ENCODE results near the gene HMX2. TPM values are rescaled to one million over a fixed set of nuclear protein-coding genes. Genes with fewer than 3 reads are reported as not detected.
"Not testable (repeated sequence)": the region's sequence is repeated elsewhere in the genome, so short reads cannot be mapped to it uniquely, and the experiment has no call there.

The HMX2 gene
- total RNA-seq, 2 experiments from 2014 or later, result not detected

DNA sequence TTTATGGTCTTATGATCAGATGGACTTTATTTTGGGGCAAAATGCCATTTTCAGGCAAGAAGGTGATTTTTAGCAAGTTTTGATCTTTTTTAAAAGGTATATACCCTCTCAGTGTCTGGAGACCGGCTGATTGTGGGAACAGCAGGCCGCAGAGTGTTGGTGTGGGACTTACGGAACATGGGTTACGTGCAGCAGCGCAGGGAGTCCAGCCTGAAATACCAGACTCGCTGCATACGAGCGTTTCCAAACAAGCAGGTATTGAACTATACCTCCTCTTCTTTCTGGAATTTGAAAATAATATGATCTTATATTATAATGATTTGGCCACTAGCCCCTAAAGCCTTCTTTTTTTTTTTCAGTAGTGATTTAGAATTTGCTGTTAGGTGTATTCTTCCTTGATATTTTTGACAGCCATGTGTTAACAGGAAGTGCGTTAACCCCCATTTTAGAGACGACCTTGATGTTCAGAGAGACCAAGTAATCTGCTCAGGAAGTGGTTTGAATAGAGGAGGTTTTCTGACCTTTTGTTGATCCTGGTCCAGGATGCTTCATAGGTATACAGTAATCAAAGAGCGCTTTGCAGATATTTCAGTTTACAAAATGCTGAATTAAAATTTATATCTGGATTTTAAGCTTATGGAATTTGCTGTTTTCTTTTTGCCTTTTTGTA, 12.5 kb downstream of the HMX2 start:
- Mint-ChIP-seq H3K36me3 (ENCODE audit: low read depth) (peaks cover 90% of the 10 kb centered on the region), H3K27me3 (no peaks in the 10 kb centered on the region), H3K9me3 (no peaks in the 10 kb centered on the region), H3K4me3 (peak overlapping the region; percentile 54), H3K27ac (peak overlapping the region; percentile 76), H3K4me1 (peaks cover 77% of the 10 kb centered on the region)
- CTCF ChIA-PET, result no interaction called here
- POLR2A ChIA-PET, result interaction anchor here (0.6 to 1.2 kb wide), 3 partner anchors 10 to 114 kb away, joined by 3 to 4 read pairs (median 3); no protein-coding TSS in a partner anchor
- no peak for DNase-seq

GRCh38 chr10:123164319-123164718, 16.4 kb downstream of the HMX2 start:
- H3K36me3 Mint-ChIP-seq (ENCODE audit: low read depth), result peaks cover 88% of the 10 kb centered on the region
- no peaks in the 10 kb centered on the region for H3K27me3 Mint-ChIP-seq
- CTCF ChIA-PET, result interaction anchor here (1.1 kb wide), 1 partner anchor 9 kb away, joined by 4 read pairs; no protein-coding TSS in a partner anchor
- POLR2A ChIA-PET, result interaction anchor here (0.9 to 1.8 kb wide), 3 partner anchors 8 to 85 kb away, joined by 3 to 10 read pairs (median 4); partner anchors contain the start of gene BUB3
- no peak for DNase-seq
- peaks cover 49% of the 10 kb centered on the region for H3K4me1 Mint-ChIP-seq
- H3K27ac Mint-ChIP-seq, result no peak overlapping the region
- no peak overlapping the region for H3K4me3 Mint-ChIP-seq
- H3K9me3 Mint-ChIP-seq, result no peaks in the 10 kb centered on the region

GRCh38 chr10:123165445-123166072, 17.6 kb downstream of the HMX2 start:
- Mint-ChIP-seq H3K27ac (no peak overlapping the region), H3K4me3 (no peak overlapping the region), H3K9me3 (no peaks in the 10 kb centered on the region), H3K27me3 (no peaks in the 10 kb centered on the region), H3K4me1 (peaks cover 37% of the 10 kb centered on the region), H3K36me3 (ENCODE audit: low read depth) (peaks cover 88% of the 10 kb centered on the region)
- ChIA-PET CTCF (interaction anchor here (1.1 kb wide), 1 partner anchor 10 kb away, joined by 4 read pairs; no protein-coding TSS in a partner anchor), POLR2A (interaction anchor here (0.8 to 1.8 kb wide), 2 partner anchors 9 to 11 kb away, joined by 3 to 10 read pairs; partner anchors contain the start of gene BUB3)
- DNase-seq, result no peak

GRCh38 chr10:123166618-123167017, 18.7 kb downstream of the HMX2 start:
- no peaks in the 10 kb centered on the region for H3K27me3 Mint-ChIP-seq
- H3K36me3 Mint-ChIP-seq (ENCODE audit: low read depth), result peaks cover 88% of the 10 kb centered on the region
- H3K4me3 Mint-ChIP-seq, result no peak overlapping the region
- peaks cover 28% of the 10 kb centered on the region for H3K4me1 Mint-ChIP-seq
- POLR2A ChIA-PET, result interaction anchor here (2.4 kb wide), 1 partner anchor 13 kb away, joined by 14 read pairs; the partner anchor contains the start of gene BUB3
- peak overlapping the region; percentile 36 for H3K27ac Mint-ChIP-seq
- DNase-seq, result no peak
- H3K9me3 Mint-ChIP-seq, result no peaks in the 10 kb centered on the region
- CTCF ChIA-PET, result no interaction called here

DNA sequence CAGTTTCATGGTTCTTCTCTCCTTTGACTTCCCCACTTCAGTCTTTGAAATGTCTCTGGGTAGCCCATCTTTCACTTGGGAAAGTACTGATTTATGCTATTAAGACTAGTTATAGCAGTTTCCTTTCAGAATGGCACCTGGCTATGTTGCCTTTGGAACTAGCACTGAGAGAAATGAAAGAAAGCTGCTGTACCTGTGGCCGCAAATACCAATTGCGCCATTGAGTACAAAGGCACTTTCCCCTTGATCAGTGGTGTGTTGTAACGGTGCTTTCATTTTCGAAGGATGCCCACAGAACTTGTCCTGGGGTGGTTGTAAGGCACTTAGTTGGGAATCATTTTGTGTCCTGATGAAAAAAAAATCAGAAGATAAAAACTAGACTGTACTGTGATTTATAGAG, 23.0 kb downstream of the HMX2 start:
- Mint-ChIP-seq H3K4me1 (peaks cover 8% of the 10 kb centered on the region), H3K9me3 (no peaks in the 10 kb centered on the region), H3K36me3 (ENCODE audit: low read depth) (peaks cover 85% of the 10 kb centered on the region), H3K4me3 (no peak overlapping the region), H3K27ac (no peak overlapping the region), H3K27me3 (no peaks in the 10 kb centered on the region)
- DNase-seq, result no peak
- POLR2A ChIA-PET, result interaction anchor here (1.5 kb wide), 1 partner anchor 17 kb away, joined by 3 read pairs; the partner anchor contains the start of gene BUB3
- CTCF ChIA-PET, result no interaction called here

- H3K9me3 Mint-ChIP-seq, H3K4me1 Mint-ChIP-seq, DNase-seq, CTCF ChIA-PET, H3K27ac Mint-ChIP-seq, H3K4me3 Mint-ChIP-seq, H3K27me3 Mint-ChIP-seq: not testable (repeated sequence)
- H3K36me3 Mint-ChIP-seq (ENCODE audit: low read depth), result peaks cover 87% of the 10 kb centered on the region
- POLR2A ChIA-PET, result interaction anchor here (1.4 to 1.5 kb wide), 2 partner anchors 7 to 17 kb away, joined by 3 to 4 read pairs; partner anchors contain the start of gene BUB3
Measured at GRCh38 chr10:123171616-123172015, 23.7 kb downstream of the HMX2 start.

- Mint-ChIP-seq H3K36me3 (ENCODE audit: low read depth) (peaks cover 81% of the 10 kb centered on the region), H3K4me1 (peaks cover 4% of the 10 kb centered on the region), H3K27ac (no peak overlapping the region), H3K4me3 (no peak overlapping the region), H3K27me3 (no peaks in the 10 kb centered on the region), H3K9me3 (peaks cover 15% of the 10 kb centered on the region)
- ChIA-PET CTCF (no interaction called here), POLR2A (no interaction called here)
- no peak for DNase-seq
Measured at GRCh38 chr10:123175389-123176387, 27.8 kb downstream of the HMX2 start.

DNA sequence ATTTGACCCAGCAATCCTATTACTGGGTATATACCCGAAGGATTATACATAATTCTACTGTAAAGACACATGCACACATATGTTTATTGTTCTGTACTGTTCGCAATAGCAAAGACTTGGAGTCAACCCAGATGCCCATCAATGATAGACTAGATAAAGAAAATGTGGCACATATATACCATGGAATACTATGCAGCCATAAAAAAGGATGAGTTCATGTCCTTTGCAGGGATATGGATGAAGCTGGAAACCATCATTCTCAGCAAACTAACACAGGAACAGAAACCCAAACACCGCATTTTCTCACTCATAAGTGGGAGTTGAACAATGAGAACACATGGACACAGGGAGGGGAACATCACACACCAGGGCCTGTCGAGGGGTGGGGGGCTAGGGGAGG, 30.5 kb downstream of the HMX2 start:
- POLR2A ChIA-PET, H3K27me3 Mint-ChIP-seq: not testable (repeated sequence)
- peaks cover 68% of the 10 kb centered on the region for H3K36me3 Mint-ChIP-seq (ENCODE audit: low read depth)

GRCh38 chr10:123180101-123181090, 32.5 kb downstream of the HMX2 start:
- peaks cover 31% of the 10 kb centered on the region for H3K9me3 Mint-ChIP-seq
- peaks cover 69% of the 10 kb centered on the region for H3K36me3 Mint-ChIP-seq (ENCODE audit: low read depth)
- no peaks in the 10 kb centered on the region for H3K27me3 Mint-ChIP-seq
- H3K4me3 Mint-ChIP-seq, result no peak overlapping the region
- no peak overlapping the region for H3K27ac Mint-ChIP-seq
- ChIA-PET CTCF (no interaction called here), POLR2A (no interaction called here)
- H3K4me1 Mint-ChIP-seq, result no peaks in the 10 kb centered on the region
- DNase-seq, result no peak

More for the DNA sequence above, 30.5 kb downstream of the HMX2 start:
- H3K4me3 Mint-ChIP-seq, H3K27ac Mint-ChIP-seq, DNase-seq, H3K4me1 Mint-ChIP-seq, CTCF ChIA-PET: not testable (repeated sequence)
- peaks cover 17% of the 10 kb centered on the region for H3K9me3 Mint-ChIP-seq

DNA sequence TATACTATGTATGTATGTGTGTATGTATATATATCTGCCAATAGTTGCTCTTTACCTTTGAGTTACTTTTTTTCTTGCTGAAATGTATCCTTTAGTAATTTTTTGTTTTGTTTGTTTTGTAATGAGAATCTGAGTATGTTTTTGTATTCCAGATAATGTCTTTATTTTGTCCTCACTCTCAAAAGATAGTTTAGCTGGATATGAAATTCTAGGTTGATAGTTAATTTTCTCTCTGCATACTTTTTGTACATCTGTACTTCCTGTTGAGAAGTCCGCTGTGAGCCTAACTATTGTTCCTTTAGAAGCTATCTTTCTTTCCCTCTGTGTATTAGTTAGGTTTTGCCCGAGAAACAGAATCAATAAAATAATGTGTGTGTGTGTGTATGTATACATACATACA, 35.8 kb downstream of the HMX2 start:
- no peak for DNase-seq
- CTCF ChIA-PET, result interaction anchor here (1.2 kb wide), 1 partner anchor 30 kb away, joined by 3 read pairs; the partner anchor contains the start of gene BUB3
- Mint-ChIP-seq H3K4me1 (no peaks in the 10 kb centered on the region), H3K27ac (no peak overlapping the region), H3K4me3 (no peak overlapping the region), H3K36me3 (ENCODE audit: low read depth) (peaks cover 62% of the 10 kb centered on the region), H3K27me3 (no peaks in the 10 kb centered on the region), H3K9me3 (peaks cover 24% of the 10 kb centered on the region)
- POLR2A ChIA-PET, result no interaction called here

DNA sequence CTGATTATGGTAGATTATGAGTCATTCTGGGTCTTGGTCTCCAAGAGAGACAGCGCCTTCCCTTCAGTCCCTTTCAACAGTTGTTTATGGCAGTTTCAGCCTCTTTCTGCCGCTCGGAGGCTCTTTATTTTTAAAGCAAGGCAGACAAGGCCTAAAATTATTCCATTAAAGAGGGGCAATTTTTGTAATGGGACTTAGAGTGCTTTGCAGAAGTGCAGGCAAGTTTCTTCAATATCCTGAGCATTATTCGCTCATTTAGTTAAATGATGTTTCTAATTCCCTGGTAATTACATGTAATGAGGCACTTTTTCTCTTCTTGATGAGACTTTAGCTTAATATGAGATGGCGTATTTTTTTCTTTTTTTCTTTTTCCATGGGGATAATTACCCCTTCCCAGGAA, 39.8 kb downstream of the HMX2 start:
- Mint-ChIP-seq H3K27me3 (no peaks in the 10 kb centered on the region), H3K9me3 (peaks cover 24% of the 10 kb centered on the region), H3K36me3 (ENCODE audit: low read depth) (peaks cover 57% of the 10 kb centered on the region), H3K27ac (no peak overlapping the region), H3K4me3 (no peak overlapping the region), H3K4me1 (no peaks in the 10 kb centered on the region)
- DNase-seq, result no peak
- ChIA-PET POLR2A (no interaction called here), CTCF (no interaction called here)

GRCh38 chr10:123191886-123192285, 44.0 kb downstream of the HMX2 start:
- no peak for DNase-seq
- no peaks in the 10 kb centered on the region for H3K9me3 Mint-ChIP-seq
- H3K27ac Mint-ChIP-seq, result no peak overlapping the region
- ChIA-PET CTCF (no interaction called here), POLR2A (no interaction called here)
- no peaks in the 10 kb centered on the region for H3K27me3 Mint-ChIP-seq
- H3K4me3 Mint-ChIP-seq, result no peak overlapping the region
- H3K4me1 Mint-ChIP-seq, result no peaks in the 10 kb centered on the region
- H3K36me3 Mint-ChIP-seq (ENCODE audit: low read depth), result peaks cover 22% of the 10 kb centered on the region

Measured in activated CD4-positive, alpha-beta memory T cell treated with anti-CD3 and anti-CD28 coated beads, Interleukin-2, amount 10 ng/mL, durations not matched to agents 7 days and 5 days (primary cell).